Large intestine (tissue), 3 donors: ENCODE measurements around the gene CCDC8. TPM values are rescaled to one million over a fixed set of nuclear protein-coding genes. Genes with fewer than 3 reads are reported as not detected.
"Not testable (repeated sequence)": the region's sequence is repeated elsewhere in the genome, so short reads cannot be mapped to it uniquely, and the experiment has no call there.

ENCODE experiments used
- DNase-seq, 2 donors: peaks; one replicate each; pipeline versions ENCODE4 v3.0.0 to v3.0.0-alpha.2; 2013
- H3K27ac ChIP-seq: one replicate; pipeline ENCODE4 v1.5.1; 2013; ENCODE audit warnings: low read length
- H3K27me3 ChIP-seq: 2 replicates; pipeline ENCODE4 v1.6.1; 2013; ENCODE audit warnings: low read length; ENCODE audit not compliant: control insufficient read depth, insufficient read depth
- H3K36me3 ChIP-seq: 2 replicates; pipeline ENCODE4 v1.6.1; 2013; ENCODE audit warnings: low read length; ENCODE audit not compliant: control insufficient read depth, insufficient read depth
- H3K4me1 ChIP-seq: one replicate; pipeline ENCODE4 v1.6.1; 2013; ENCODE audit warnings: low read length; ENCODE audit not compliant: control insufficient read depth, insufficient read depth
- H3K4me3 ChIP-seq: one replicate; pipeline ENCODE4 v1.5.1; 2013; ENCODE audit warnings: low read length
- H3K9me3 ChIP-seq: one replicate; pipeline ENCODE4 v1.6.1; 2013; ENCODE audit warnings: mild to moderate bottlenecking, low read depth, low read length, moderate library complexity; ENCODE audit not compliant: control insufficient read depth
- WGBS: methylation state at CpG from one replicate; pipeline ENCODE4 v1.1.5; 2013; ENCODE audit warnings: low lambda C conversion rate; ENCODE audit not compliant: insufficient coverage; 5-methylcytosine and 5-hydroxymethylcytosine counted together
- polyA plus RNA-seq: library from polyadenylated mRNA; unstranded; fragments of 120-200 nt; gene quantifications from one replicate; pipeline ENCODE4 v1.2.1, GENCODE V29; 2013

Gene CCDC8
- polyA plus RNA-seq, 1 donor, result 44.8 TPM

DNA sequence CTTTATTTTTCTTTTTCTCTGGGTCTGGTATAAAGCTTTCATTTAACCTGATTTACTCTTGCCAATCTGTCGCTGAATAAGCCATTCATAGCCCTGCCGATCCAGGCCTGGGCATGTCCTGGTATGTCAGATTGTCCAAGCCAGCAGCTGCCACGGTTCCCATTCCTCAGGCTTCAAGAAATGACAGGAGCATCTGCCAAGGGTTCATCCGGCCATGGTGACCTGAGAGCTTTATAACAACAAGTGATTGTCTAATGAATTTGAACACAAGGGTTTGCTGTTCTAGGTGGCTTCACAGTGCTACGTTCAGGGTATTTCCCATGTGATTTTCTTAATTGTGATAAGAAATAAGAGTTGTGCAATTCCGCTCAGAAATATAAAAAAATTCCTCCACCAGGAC is 38.0 kb upstream of the CCDC8 start:
- H3K4me3 ChIP-seq, result no peak overlapping the region
- no peak overlapping the region for H3K27ac ChIP-seq
- no peaks in the 10 kb centered on the region for H3K27me3 ChIP-seq
- no peaks in the 10 kb centered on the region for H3K9me3 ChIP-seq
- no peak for DNase-seq
- no peaks in the 10 kb centered on the region for H3K36me3 ChIP-seq
- WGBS, result 80% methylated on average over 1 of the region's 6 CpGs
- H3K4me1 ChIP-seq, result no peaks in the 10 kb centered on the region

DNA sequence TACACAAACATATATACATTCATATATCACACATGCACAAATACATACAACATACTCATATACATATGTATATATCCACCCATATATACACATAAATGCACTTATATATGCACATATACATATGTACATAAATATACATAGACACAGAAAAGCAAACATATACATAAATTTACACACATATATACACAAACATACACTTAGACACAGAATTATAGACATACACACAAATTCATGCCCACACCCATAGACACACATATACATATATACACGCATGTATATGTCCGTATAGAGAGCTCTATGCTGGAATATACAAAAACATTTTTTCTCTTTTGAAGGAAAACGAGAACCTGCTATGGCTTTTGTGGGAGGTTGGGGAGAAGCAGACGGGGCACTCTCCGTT is 37.4 kb upstream of the CCDC8 start:
- Histone ChIP-seq H3K4me1 (no peaks in the 10 kb centered on the region), H3K4me3 (no peak overlapping the region), H3K36me3 (no peaks in the 10 kb centered on the region), H3K9me3 (no peaks in the 10 kb centered on the region), H3K27me3 (no peaks in the 10 kb centered on the region), H3K27ac (no peak overlapping the region)
- no peak for DNase-seq
- WGBS, result no CpG with 5 or more reads among the region's 5 CpGs

- Histone ChIP-seq H3K9me3 (no peaks in the 10 kb centered on the region), H3K4me1 (no peaks in the 10 kb centered on the region), H3K4me3 (no peak overlapping the region), H3K36me3 (no peaks in the 10 kb centered on the region), H3K27ac (no peak overlapping the region), H3K27me3 (no peaks in the 10 kb centered on the region)
- DNase-seq, result no peak
- no CpG with 5 or more reads among the region's 7 CpGs for WGBS
Measured at GRCh38 chr19:46449228-46449627, 35.9 kb upstream of the CCDC8 start.

DNA sequence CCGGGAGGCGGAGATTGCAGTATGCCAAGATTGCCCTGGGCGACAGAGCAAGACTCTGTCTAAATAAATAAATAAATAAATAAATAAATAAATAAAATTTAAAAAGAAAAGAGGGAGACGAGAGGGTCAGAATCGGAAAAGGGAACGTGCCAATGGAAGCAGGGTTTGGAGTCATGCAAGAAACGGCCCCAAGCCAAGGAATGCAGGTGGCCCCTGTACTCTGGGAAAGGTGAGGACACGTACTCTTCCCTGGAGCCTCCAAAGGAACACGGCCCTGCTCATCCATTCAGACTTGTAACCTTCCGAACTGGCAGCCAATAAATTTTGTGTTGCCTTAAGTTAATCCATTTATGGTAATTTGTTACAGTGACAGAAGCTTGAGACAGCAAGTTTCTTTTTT is 35.2 kb upstream of the CCDC8 start:
- no peak overlapping the region for H3K4me3 ChIP-seq
- no peaks in the 10 kb centered on the region for H3K36me3 ChIP-seq
- no peaks in the 10 kb centered on the region for H3K4me1 ChIP-seq
- 100% methylated on average over 4 of the region's 10 CpGs for WGBS
- H3K27ac ChIP-seq, result no peak overlapping the region
- DNase-seq, result no peak
- no peaks in the 10 kb centered on the region for H3K27me3 ChIP-seq
- H3K9me3 ChIP-seq, result no peaks in the 10 kb centered on the region

DNA sequence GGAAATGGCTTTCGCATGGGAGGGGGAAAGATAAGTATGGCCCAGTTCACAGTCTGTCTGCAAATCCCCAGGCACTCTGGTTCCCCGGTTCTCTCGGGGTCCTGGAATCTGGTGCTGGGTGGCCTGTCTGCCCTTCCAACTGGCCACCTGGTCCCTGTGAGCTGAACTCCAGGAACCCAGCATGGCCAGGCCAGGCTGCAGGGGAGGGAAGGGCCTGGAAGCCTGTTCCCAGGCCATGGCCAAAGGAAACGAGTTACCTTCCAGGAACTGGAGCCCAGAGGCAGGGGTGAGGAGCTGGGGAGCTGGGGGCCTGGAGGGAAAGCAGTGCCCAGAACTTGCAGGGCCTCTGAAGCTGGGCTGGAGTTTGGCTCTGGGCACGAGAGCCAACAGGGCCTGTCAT is 34.5 kb upstream of the CCDC8 start:
- H3K27me3 ChIP-seq, result no peaks in the 10 kb centered on the region
- no peaks in the 10 kb centered on the region for H3K9me3 ChIP-seq
- no peaks in the 10 kb centered on the region for H3K36me3 ChIP-seq
- no peak overlapping the region for H3K4me3 ChIP-seq
- WGBS, result no CpG with 5 or more reads among the region's 5 CpGs
- no peak for DNase-seq
- no peaks in the 10 kb centered on the region for H3K4me1 ChIP-seq
- H3K27ac ChIP-seq, result no peak overlapping the region

DNA sequence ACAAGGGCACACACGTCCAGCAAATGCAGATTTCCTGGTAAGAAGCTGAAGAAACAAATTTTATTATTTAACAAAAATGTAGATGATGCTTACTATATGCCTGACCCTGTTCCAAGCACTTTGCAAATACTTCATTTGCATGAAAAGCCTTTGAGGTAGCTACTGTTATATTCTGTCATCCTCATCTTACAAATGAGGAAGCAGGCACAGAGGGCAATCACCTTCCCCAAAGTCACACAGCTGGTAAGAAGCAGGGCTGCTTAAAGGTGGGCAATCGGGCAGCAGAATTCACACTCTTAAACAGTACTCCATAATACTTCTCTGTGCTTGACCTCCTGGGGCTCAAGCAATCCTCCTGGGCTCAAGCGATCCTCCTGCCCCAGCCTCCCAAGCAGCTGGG is 33.6 kb upstream of the CCDC8 start:
- no peak overlapping the region for H3K27ac ChIP-seq
- H3K4me3 ChIP-seq, result no peak overlapping the region
- DNase-seq, result no peak
- H3K27me3 ChIP-seq, result no peaks in the 10 kb centered on the region
- no peaks in the 10 kb centered on the region for H3K36me3 ChIP-seq
- no peaks in the 10 kb centered on the region for H3K4me1 ChIP-seq
- WGBS, result no CpG with 5 or more reads among the region's 3 CpGs
- H3K9me3 ChIP-seq, result no peaks in the 10 kb centered on the region

DNA sequence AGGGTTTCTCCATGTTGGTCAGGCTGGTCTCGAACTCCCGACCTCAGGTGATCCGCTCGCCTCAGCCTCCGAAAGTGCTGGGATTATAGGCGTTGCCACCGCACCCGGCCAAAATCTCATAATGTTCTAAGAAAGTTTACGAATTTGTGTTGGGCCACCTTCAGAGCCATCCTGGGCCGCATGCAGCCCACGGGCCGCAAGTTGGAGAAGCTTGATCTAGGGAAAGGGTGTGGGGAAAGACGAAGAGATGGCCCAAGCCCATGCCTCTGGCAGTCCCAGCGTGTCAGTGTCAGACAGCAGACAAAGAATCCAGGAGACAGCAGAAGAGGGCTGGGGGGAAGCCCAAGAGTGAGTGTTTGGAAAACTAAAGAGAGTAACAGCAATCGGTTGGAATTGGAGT is 32.7 kb upstream of the CCDC8 start:
- no peak overlapping the region for H3K27ac ChIP-seq
- no peak overlapping the region for H3K4me3 ChIP-seq
- WGBS, result 0% methylated on average over 1 of the region's 15 CpGs
- DNase-seq, result no peak
- H3K27me3 ChIP-seq, result no peaks in the 10 kb centered on the region
- H3K36me3 ChIP-seq, result no peaks in the 10 kb centered on the region
- H3K4me1 ChIP-seq, result no peaks in the 10 kb centered on the region
- no peaks in the 10 kb centered on the region for H3K9me3 ChIP-seq

- Histone ChIP-seq H3K36me3 (no peaks in the 10 kb centered on the region), H3K9me3 (no peaks in the 10 kb centered on the region), H3K27ac (no peak overlapping the region), H3K4me1 (no peaks in the 10 kb centered on the region), H3K4me3 (no peak overlapping the region), H3K27me3 (no peaks in the 10 kb centered on the region)
- DNase-seq, result no peak
- 90% methylated on average over 3 of the region's 8 CpGs for WGBS
Measured at GRCh38 chr19:46442808-46443450, 29.6 kb upstream of the CCDC8 start.

DNA sequence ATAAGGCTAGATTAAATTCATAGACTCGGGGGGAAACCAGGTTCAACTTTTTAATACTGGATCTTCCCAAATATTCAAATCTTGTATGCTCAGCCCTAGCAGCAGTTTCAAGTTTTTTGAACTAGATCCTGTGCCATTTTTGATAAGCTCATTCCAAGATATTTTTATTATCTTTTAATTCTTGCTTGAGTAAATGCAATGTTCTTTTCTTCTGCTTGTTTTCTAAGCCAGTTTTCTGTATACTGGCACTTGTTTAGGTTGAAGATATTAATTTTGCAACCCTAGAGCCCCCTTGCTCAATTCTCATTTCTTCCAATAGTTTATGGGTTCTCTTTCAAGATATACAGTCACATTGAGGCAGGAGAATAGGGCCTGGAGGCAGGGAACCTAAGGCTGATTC is 28.5 kb upstream of the CCDC8 start:
- Histone ChIP-seq H3K27ac (no peak overlapping the region), H3K27me3 (no peaks in the 10 kb centered on the region), H3K4me1 (no peaks in the 10 kb centered on the region), H3K36me3 (no peaks in the 10 kb centered on the region), H3K4me3 (no peak overlapping the region), H3K9me3 (no peaks in the 10 kb centered on the region)
- DNase-seq, result no peak
- no CpG with 5 or more reads among the region's 1 CpG for WGBS

DNA sequence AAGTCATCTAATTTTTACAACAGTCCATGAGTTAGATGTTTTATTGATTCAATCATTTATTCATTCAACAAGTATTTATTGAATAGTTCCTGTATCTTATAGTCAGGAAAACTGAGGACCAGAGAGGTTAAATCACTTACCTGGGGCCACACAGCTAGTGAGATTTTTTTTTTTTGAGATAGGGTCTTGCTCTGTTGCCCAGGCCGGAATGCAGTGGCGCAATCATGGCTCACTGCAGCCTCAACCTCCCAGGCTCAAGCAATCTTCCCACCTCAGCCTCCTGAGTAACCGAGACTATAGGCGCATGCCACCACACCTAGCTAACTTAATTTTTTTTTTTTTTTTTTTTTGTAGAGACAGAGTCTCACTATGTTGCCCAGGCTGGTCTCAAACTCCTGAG is 22.3 kb upstream of the CCDC8 start:
- WGBS, result no CpG with 5 or more reads among the region's 4 CpGs
- not testable (repeated sequence) for H3K4me3 ChIP-seq, H3K27ac ChIP-seq, H3K36me3 ChIP-seq, H3K27me3 ChIP-seq, H3K9me3 ChIP-seq, DNase-seq, H3K4me1 ChIP-seq

DNA sequence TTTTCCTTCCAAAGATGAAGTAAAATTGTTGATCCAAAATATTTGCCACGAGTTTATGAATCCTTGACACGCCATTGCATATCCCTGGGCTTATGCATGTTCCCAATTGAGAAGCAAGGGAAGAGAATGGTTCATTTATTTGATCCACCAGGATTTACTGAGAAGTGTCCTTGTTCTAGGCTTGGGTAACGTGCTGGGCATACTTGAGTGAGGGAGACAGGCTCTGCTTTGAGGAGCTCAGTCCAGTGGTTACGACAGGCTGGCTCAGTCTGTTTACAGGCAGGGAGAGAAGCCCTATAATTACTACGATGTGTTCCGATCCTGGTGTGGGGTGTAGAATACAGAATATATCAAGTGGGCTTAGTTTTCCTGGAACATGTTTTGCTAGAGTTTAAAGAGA is 21.6 kb upstream of the CCDC8 start:
- Histone ChIP-seq H3K4me1 (no peaks in the 10 kb centered on the region), H3K9me3 (no peaks in the 10 kb centered on the region), H3K27me3 (no peaks in the 10 kb centered on the region), H3K36me3 (no peaks in the 10 kb centered on the region), H3K4me3 (no peak overlapping the region), H3K27ac (no peak overlapping the region)
- 21% methylated on average over 2 of the region's 6 CpGs for WGBS
- DNase-seq, result no peak
